WTC11 (cell line): Measurements from ENCODE around the gene PLA2G4E. TPM values are rescaled to one million over a fixed set of nuclear protein-coding genes. Genes with fewer than 3 reads are reported as not detected.

ENCODE experiments used
- ATAC-seq: fragments of 200-7000 bp; cut with Tn5 transposase; 2 replicates; pipeline ENCODE4 v1.10.0; 2021; ENCODE audit warnings: mild to moderate bottlenecking, moderate library complexity
- CTCF ChIA-PET: fragments of 300-600 bp; sonication (Branson Sonifier 250); formaldehyde crosslinking; loops from one replicate; lab custom pipeline; 2021; ENCODE audit warnings: antibody characterized with exemption; lab: Charles Lee
- POLR2A ChIA-PET: fragments of 350-600 bp; sonication (Branson Sonifier 250); formaldehyde crosslinking; loops from one replicate; lab custom pipeline; 2021; ENCODE audit warnings: antibody characterized with exemption; lab: Charles Lee
- DNase-seq: peaks from one replicate; pipeline ENCODE4 v3.0.0; 2021; ENCODE audit warnings: low spot score
- H3K27ac Mint-ChIP-seq: 2 replicates; pipeline ENCODE4 v1.8.0; 2021; ENCODE audit warnings: mixed read lengths
- H3K27me3 Mint-ChIP-seq: 2 replicates; pipeline ENCODE4 v1.8.0; 2021; ENCODE audit warnings: low read depth, mild to moderate bottlenecking, moderate library complexity, mixed read lengths
- H3K36me3 Mint-ChIP-seq: 2 replicates; pipeline ENCODE4 v1.8.0; 2021; ENCODE audit warnings: mixed read lengths
- H3K4me1 Mint-ChIP-seq: 2 replicates; pipeline ENCODE4 v1.8.0; 2022; ENCODE audit warnings: mixed read lengths
- H3K4me3 Mint-ChIP-seq: 2 replicates; pipeline ENCODE4 v1.8.0; 2021; ENCODE audit warnings: mild to moderate bottlenecking, moderate library complexity, mixed read lengths
- H3K9me3 Mint-ChIP-seq: 2 replicates; pipeline ENCODE4 v1.8.0; 2021; ENCODE audit warnings: mixed read lengths
- ATF1 ChIP-seq: sonication (generic); formaldehyde crosslinking; IDR thresholded peaks from 2 replicates; pipeline ENCODE4 v1.8.1; 2023; ENCODE audit warnings: mild to moderate bottlenecking, moderate library complexity, missing genetic modification reagents
- CREB1 ChIP-seq: sonication (generic); formaldehyde crosslinking; IDR thresholded peaks from 2 replicates; pipeline ENCODE4 v1.8.0; 2023; ENCODE audit warnings: mild to moderate bottlenecking, missing genetic modification reagents
- GRHL2 ChIP-seq: fragments of 250-450 bp; sonication (Bioruptor Pico); IDR thresholded peaks from 2 replicates; pipeline ENCODE4 v1.8.0; 2022; ENCODE audit warnings: mild to moderate bottlenecking, moderate library complexity; ENCODE audit not compliant: insufficient replicate concordance, severe bottlenecking
- GTF2I ChIP-seq: fragments of 250-450 bp; sonication (Bioruptor Pico); conservative IDR thresholded peaks from 2 replicates; pipeline ENCODE4 v1.4.0; 2021; ENCODE audit warnings: mild to moderate bottlenecking
- HMGA2 ChIP-seq: fragments of 250-450 bp; sonication (Bioruptor Pico); IDR thresholded peaks from 2 replicates; pipeline ENCODE4 v1.4.0; 2021; ENCODE audit warnings: mild to moderate bottlenecking, moderate library complexity
- JUN ChIP-seq: sonication (generic); formaldehyde crosslinking; IDR thresholded peaks from 2 replicates; pipeline ENCODE4 v1.8.0; 2023; ENCODE audit warnings: mild to moderate bottlenecking, missing genetic modification reagents
- NR3C1 ChIP-seq: sonication (generic); formaldehyde crosslinking; conservative IDR thresholded peaks from 2 replicates; pipeline ENCODE4 v1.8.1; 2023; ENCODE audit warnings: low read depth, mild to moderate bottlenecking, missing genetic modification reagents
- SOX15 ChIP-seq: fragments of 250-450 bp; sonication (Bioruptor Pico); IDR thresholded peaks from 2 replicates; pipeline ENCODE4 v1.9.0; 2021; ENCODE audit warnings: mild to moderate bottlenecking
- ZBTB21 ChIP-seq: sonication (generic); formaldehyde crosslinking; IDR thresholded peaks from 2 replicates; pipeline ENCODE4 v1.8.1; 2023; ENCODE audit warnings: mild to moderate bottlenecking, missing genetic modification reagents, borderline replicate concordance
- total RNA-seq: library from RNA; stranded (reverse); gene quantifications from 3 replicates; pipeline ENCODE4 v1.2.3, GENCODE V29; 2021
- TF ChIP-seq, protein P1 (sequence below): sonication (generic); formaldehyde crosslinking; IDR thresholded peaks from 2 replicates; pipeline ENCODE4 v1.8.0; 2022; ENCODE audit warnings: mild to moderate bottlenecking, missing genetic modification reagents
- TF ChIP-seq, protein P2 (sequence below): sonication (generic); formaldehyde crosslinking; IDR thresholded peaks from 2 replicates; pipeline ENCODE4 v1.8.1; 2023; ENCODE audit warnings: mild to moderate bottlenecking, missing genetic modification reagents, borderline replicate concordance
- TF ChIP-seq, protein P3 (sequence below): sonication (generic); formaldehyde crosslinking; IDR thresholded peaks from 2 replicates; pipeline ENCODE4 v1.8.1; 2022; ENCODE audit warnings: missing genetic modification reagents, borderline replicate concordance
- TF ChIP-seq, protein P4 (sequence below): fragments of 250-450 bp; sonication (Bioruptor Pico); IDR thresholded peaks from 2 replicates; pipeline ENCODE4 v1.9.0; 2021; ENCODE audit warnings: mild to moderate bottlenecking, borderline replicate concordance
- TF ChIP-seq, protein P5 (sequence below): fragments of 250-450 bp; sonication (Bioruptor Pico); IDR thresholded peaks from 2 replicates; pipeline ENCODE4 v1.9.0; 2021; ENCODE audit warnings: moderate library complexity, mild to moderate bottlenecking, inconsistent platforms, borderline replicate concordance
- TF ChIP-seq, protein P6 (sequence below): sonication (generic); formaldehyde crosslinking; IDR thresholded peaks from 2 replicates; pipeline ENCODE4 v1.8.1; 2023; ENCODE audit warnings: mild to moderate bottlenecking, missing genetic modification reagents
- TF ChIP-seq, protein P7 (sequence below): sonication (generic); formaldehyde crosslinking; conservative IDR thresholded peaks from 2 replicates; pipeline ENCODE4 v1.8.1; 2022; ENCODE audit warnings: mild to moderate bottlenecking, missing genetic modification reagents
- TF ChIP-seq, protein P8 (sequence below): fragments of 250-450 bp; sonication (Bioruptor Pico); IDR thresholded peaks from 2 replicates; pipeline ENCODE4 v1.9.0; 2021; ENCODE audit warnings: mild to moderate bottlenecking

PLA2G4E gene
- total RNA-seq, 1 experiment from 2014 or later: not detected

DNA sequence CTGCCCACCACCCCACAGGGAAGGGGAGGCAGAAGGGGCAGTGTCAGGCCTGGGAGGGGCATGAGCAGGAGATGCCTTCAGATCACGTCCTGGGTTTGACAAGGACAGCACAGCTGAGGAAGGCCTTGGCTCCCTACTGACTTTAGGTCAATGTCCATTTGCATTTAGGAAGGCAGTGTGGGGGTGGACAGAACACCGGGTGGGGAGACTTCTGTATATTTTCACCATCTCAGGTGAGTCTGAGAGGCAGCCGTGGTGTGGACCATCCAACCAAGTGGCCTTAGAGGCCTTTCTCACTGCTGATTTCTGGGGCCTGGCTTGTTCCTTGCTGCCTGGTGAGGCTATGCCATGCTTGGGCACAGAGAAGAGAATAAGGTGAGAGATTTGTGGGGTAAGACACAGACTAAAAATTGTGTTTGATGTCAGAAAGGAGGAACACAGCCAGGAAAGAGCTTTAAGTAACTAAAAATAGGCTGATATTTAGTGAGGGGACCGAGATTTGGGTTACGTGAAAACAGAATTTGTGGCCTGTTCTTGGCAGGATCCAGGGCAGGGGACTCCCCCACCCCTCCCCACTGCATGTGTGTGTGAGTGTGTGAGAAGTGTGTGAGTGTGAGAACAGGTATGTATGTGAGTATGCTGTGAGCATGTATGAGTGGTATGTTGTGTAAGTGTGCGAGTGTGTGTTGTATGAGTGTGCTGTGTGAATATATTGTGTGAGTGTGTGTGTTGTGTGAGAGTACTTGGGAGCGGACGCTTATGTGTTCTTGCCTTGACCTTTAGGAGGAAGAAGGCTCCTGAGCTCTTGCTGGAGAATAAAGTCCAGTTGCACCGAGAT, 11.8 kb upstream of the PLA2G4E start:
- peaks cover 13% of the 10 kb centered on the region for H3K4me1 Mint-ChIP-seq
- H3K9me3 Mint-ChIP-seq: peaks cover 20% of the 10 kb centered on the region
- no peak for ATAC-seq
- H3K27ac Mint-ChIP-seq: no peak overlapping the region
- peaks cover 4% of the 10 kb centered on the region for H3K27me3 Mint-ChIP-seq
- CTCF ChIA-PET: no interaction called here
- H3K36me3 Mint-ChIP-seq: peaks cover 11% of the 10 kb centered on the region
- TF ChIP-seq, protein P1, sequence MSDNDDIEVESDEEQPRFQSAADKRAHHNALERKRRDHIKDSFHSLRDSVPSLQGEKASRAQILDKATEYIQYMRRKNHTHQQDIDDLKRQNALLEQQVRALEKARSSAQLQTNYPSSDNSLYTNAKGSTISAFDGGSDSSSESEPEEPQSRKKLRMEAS (CRISPR knock-in tag): no peak
- TF ChIP-seq, protein P2, sequence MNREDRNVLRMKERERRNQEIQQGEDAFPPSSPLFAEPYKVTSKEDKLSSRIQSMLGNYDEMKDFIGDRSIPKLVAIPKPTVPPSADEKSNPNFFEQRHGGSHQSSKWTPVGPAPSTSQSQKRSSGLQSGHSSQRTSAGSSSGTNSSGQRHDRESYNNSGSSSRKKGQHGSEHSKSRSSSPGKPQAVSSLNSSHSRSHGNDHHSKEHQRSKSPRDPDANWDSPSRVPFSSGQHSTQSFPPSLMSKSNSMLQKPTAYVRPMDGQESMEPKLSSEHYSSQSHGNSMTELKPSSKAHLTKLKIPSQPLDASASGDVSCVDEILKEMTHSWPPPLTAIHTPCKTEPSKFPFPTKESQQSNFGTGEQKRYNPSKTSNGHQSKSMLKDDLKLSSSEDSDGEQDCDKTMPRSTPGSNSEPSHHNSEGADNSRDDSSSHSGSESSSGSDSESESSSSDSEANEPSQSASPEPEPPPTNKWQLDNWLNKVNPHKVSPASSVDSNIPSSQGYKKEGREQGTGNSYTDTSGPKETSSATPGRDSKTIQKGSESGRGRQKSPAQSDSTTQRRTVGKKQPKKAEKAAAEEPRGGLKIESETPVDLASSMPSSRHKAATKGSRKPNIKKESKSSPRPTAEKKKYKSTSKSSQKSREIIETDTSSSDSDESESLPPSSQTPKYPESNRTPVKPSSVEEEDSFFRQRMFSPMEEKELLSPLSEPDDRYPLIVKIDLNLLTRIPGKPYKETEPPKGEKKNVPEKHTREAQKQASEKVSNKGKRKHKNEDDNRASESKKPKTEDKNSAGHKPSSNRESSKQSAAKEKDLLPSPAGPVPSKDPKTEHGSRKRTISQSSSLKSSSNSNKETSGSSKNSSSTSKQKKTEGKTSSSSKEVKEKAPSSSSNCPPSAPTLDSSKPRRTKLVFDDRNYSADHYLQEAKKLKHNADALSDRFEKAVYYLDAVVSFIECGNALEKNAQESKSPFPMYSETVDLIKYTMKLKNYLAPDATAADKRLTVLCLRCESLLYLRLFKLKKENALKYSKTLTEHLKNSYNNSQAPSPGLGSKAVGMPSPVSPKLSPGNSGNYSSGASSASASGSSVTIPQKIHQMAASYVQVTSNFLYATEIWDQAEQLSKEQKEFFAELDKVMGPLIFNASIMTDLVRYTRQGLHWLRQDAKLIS (CRISPR knock-in tag): no peak
- TF ChIP-seq GRHL2 (CRISPR knock-in tag) (no peak), ZBTB21 (no peak), JUN (CRISPR knock-in tag) (no peak), HMGA2 (CRISPR knock-in tag) (no peak), NR3C1 (CRISPR knock-in tag) (no peak)
- TF ChIP-seq, protein P3, sequence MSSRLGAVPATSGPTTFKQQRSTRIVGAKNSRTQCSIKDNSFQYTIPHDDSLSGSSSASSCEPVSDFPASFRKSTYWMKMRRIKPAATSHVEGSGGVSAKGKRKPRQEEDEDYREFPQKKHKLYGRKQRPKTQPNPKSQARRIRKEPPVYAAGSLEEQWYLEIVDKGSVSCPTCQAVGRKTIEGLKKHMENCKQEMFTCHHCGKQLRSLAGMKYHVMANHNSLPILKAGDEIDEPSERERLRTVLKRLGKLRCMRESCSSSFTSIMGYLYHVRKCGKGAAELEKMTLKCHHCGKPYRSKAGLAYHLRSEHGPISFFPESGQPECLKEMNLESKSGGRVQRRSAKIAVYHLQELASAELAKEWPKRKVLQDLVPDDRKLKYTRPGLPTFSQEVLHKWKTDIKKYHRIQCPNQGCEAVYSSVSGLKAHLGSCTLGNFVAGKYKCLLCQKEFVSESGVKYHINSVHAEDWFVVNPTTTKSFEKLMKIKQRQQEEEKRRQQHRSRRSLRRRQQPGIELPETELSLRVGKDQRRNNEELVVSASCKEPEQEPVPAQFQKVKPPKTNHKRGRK (CRISPR knock-in tag): no peak
- TF ChIP-seq, protein P4, sequence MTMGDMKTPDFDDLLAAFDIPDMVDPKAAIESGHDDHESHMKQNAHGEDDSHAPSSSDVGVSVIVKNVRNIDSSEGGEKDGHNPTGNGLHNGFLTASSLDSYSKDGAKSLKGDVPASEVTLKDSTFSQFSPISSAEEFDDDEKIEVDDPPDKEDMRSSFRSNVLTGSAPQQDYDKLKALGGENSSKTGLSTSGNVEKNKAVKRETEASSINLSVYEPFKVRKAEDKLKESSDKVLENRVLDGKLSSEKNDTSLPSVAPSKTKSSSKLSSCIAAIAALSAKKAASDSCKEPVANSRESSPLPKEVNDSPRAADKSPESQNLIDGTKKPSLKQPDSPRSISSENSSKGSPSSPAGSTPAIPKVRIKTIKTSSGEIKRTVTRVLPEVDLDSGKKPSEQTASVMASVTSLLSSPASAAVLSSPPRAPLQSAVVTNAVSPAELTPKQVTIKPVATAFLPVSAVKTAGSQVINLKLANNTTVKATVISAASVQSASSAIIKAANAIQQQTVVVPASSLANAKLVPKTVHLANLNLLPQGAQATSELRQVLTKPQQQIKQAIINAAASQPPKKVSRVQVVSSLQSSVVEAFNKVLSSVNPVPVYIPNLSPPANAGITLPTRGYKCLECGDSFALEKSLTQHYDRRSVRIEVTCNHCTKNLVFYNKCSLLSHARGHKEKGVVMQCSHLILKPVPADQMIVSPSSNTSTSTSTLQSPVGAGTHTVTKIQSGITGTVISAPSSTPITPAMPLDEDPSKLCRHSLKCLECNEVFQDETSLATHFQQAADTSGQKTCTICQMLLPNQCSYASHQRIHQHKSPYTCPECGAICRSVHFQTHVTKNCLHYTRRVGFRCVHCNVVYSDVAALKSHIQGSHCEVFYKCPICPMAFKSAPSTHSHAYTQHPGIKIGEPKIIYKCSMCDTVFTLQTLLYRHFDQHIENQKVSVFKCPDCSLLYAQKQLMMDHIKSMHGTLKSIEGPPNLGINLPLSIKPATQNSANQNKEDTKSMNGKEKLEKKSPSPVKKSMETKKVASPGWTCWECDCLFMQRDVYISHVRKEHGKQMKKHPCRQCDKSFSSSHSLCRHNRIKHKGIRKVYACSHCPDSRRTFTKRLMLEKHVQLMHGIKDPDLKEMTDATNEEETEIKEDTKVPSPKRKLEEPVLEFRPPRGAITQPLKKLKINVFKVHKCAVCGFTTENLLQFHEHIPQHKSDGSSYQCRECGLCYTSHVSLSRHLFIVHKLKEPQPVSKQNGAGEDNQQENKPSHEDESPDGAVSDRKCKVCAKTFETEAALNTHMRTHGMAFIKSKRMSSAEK (CRISPR knock-in tag): no peak
- TF ChIP-seq, protein P5, sequence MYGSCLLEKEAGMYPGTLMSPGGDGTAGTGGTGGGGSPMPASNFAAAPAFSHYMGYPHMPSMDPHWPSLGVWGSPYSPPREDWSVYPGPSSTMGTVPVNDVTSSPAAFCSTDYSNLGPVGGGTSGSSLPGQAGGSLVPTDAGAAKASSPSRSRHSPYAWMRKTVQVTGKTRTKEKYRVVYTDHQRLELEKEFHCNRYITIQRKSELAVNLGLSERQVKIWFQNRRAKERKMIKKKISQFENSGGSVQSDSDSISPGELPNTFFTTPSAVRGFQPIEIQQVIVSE: no peak
- TF ChIP-seq, all 79 proteins: peak for 0
- POLR2A ChIA-PET: no interaction called here
- no peak for DNase-seq
- no peak overlapping the region for H3K4me3 Mint-ChIP-seq

DNA sequence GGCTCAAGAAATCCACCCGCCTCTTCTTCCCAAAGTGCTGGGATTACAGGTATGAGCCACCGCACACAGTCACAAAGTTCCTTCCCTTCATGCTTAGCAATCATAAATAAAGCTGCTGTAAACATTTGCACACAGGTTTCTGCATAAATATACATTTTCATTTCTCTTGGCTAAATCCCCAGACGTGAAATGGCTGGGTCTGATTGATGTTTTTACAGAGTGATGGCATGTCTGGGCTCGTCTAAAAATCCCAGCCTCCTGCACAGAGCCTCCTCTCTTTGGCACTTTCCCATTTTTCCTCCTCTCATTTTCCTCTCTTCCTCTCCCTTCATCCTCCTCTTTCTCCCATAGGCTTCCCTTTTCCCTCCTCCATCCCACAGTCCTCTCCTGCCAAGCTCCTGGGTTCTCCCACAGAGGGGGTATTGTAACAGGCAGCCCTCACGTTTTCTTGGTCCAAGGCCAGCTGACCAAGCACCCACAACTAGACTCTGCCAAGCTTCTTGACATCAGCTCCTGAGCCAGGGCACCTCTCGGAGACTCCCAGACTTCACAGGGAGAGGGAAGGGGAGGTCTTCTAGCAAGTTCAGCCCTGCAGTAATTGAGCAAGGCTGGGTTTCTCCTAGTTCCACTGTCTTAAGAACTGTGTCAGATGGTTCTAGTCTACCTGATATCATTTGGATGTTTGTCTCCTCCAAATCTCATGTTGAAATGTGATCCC, 10.5 kb upstream of the PLA2G4E start:
- Mint-ChIP-seq H3K27me3 (peaks cover 7% of the 10 kb centered on the region), H3K36me3 (peaks cover 11% of the 10 kb centered on the region), H3K4me3 (no peak overlapping the region), H3K9me3 (peaks cover 22% of the 10 kb centered on the region), H3K4me1 (peaks cover 13% of the 10 kb centered on the region), H3K27ac (no peak overlapping the region)
- no peak for DNase-seq
- ChIA-PET POLR2A (no interaction called here), CTCF (no interaction called here)
- no peak for ATAC-seq
- TF ChIP-seq ATF1 (CRISPR knock-in tag) (no peak), SOX15 (CRISPR knock-in tag) (no peak), CREB1 (no peak), GTF2I (no peak)
- TF ChIP-seq, protein P6, sequence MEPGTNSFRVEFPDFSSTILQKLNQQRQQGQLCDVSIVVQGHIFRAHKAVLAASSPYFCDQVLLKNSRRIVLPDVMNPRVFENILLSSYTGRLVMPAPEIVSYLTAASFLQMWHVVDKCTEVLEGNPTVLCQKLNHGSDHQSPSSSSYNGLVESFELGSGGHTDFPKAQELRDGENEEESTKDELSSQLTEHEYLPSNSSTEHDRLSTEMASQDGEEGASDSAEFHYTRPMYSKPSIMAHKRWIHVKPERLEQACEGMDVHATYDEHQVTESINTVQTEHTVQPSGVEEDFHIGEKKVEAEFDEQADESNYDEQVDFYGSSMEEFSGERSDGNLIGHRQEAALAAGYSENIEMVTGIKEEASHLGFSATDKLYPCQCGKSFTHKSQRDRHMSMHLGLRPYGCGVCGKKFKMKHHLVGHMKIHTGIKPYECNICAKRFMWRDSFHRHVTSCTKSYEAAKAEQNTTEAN (CRISPR knock-in tag): no peak
- TF ChIP-seq, protein P7, sequence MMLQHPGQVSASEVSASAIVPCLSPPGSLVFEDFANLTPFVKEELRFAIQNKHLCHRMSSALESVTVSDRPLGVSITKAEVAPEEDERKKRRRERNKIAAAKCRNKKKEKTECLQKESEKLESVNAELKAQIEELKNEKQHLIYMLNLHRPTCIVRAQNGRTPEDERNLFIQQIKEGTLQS (CRISPR knock-in tag): no peak
- TF ChIP-seq, protein P8, sequence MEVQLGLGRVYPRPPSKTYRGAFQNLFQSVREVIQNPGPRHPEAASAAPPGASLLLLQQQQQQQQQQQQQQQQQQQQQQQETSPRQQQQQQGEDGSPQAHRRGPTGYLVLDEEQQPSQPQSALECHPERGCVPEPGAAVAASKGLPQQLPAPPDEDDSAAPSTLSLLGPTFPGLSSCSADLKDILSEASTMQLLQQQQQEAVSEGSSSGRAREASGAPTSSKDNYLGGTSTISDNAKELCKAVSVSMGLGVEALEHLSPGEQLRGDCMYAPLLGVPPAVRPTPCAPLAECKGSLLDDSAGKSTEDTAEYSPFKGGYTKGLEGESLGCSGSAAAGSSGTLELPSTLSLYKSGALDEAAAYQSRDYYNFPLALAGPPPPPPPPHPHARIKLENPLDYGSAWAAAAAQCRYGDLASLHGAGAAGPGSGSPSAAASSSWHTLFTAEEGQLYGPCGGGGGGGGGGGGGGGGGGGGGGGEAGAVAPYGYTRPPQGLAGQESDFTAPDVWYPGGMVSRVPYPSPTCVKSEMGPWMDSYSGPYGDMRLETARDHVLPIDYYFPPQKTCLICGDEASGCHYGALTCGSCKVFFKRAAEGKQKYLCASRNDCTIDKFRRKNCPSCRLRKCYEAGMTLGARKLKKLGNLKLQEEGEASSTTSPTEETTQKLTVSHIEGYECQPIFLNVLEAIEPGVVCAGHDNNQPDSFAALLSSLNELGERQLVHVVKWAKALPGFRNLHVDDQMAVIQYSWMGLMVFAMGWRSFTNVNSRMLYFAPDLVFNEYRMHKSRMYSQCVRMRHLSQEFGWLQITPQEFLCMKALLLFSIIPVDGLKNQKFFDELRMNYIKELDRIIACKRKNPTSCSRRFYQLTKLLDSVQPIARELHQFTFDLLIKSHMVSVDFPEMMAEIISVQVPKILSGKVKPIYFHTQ (CRISPR knock-in tag): no peak
